Type B pancreatic cell (in vitro differentiated cells): ENCODE results near the gene YWHAG. TPM values are rescaled to one million over a fixed set of nuclear protein-coding genes. Genes with fewer than 3 reads are reported as not detected.

Experiments
- DNase-seq: peaks from one replicate; pipeline ENCODE4 v3.0.0; 2021; ENCODE audit warnings: mixed read lengths; ENCODE audit not compliant: unreplicated experiment; ENCODE audit errors: extremely low spot score
- H3K27ac Mint-ChIP-seq: 2 replicates; pipeline ENCODE4 v1.8.0; 2021; ENCODE audit warnings: mild to moderate bottlenecking, mixed read lengths
- H3K27me3 Mint-ChIP-seq: 2 replicates; pipeline ENCODE4 v1.8.0; 2021; ENCODE audit warnings: mixed read lengths
- H3K36me3 Mint-ChIP-seq: 2 replicates; pipeline ENCODE4 v1.8.0; 2021; ENCODE audit warnings: mixed read lengths
- H3K4me1 Mint-ChIP-seq: one replicate; pipeline ENCODE4 v1.8.0; 2021; ENCODE audit warnings: mixed read lengths; ENCODE audit not compliant: unreplicated experiment
- H3K4me3 Mint-ChIP-seq: 2 replicates; pipeline ENCODE4 v1.8.0; 2021; ENCODE audit warnings: mild to moderate bottlenecking, mixed read lengths
- H3K9me3 Mint-ChIP-seq: 2 replicates; pipeline ENCODE4 v1.8.0; 2021; ENCODE audit warnings: mixed read lengths
- CTCF ChIP-seq: fragments of 200-600 bp; sonication (generic); conservative IDR thresholded peaks from 2 replicates; pipeline ENCODE4 v1.5.0; 2021; ENCODE audit warnings: antibody characterized with exemption, mild to moderate bottlenecking
- total RNA-seq: library from RNA; stranded (reverse); gene quantifications from 2 replicates; pipeline ENCODE4 v1.2.1, GENCODE V29; 2021; ENCODE audit warnings: low replicate concordance

YWHAG gene
- total RNA-seq, 1 donor from 2014 or later: 140 TPM

GRCh38 chr7:76383089-76383944 is 24.5 kb upstream of the YWHAG start:
- no peak overlapping the region for H3K4me3 Mint-ChIP-seq
- no peaks in the 10 kb centered on the region for H3K27me3 Mint-ChIP-seq
- H3K27ac Mint-ChIP-seq: no peak overlapping the region
- H3K4me1 Mint-ChIP-seq: peaks cover 3% of the 10 kb centered on the region
- no peak for DNase-seq
- no peaks in the 10 kb centered on the region for H3K9me3 Mint-ChIP-seq
- no peaks in the 10 kb centered on the region for H3K36me3 Mint-ChIP-seq
- TF ChIP-seq CTCF: no peak

- H3K36me3 Mint-ChIP-seq: no peaks in the 10 kb centered on the region
Measured at GRCh38 chr7:76381814-76382213, 23.0 kb upstream of the YWHAG start.

GRCh38 chr7:76380623-76380966 is 21.8 kb upstream of the YWHAG start:
- Mint-ChIP-seq H3K27me3 (no peaks in the 10 kb centered on the region), H3K4me3 (peak overlapping the region; percentile 86), H3K27ac (peak overlapping the region; percentile 88), H3K9me3 (no peaks in the 10 kb centered on the region), H3K36me3 (no peaks in the 10 kb centered on the region), H3K4me1 (peaks cover 12% of the 10 kb centered on the region)
- no peak for TF ChIP-seq CTCF
- DNase-seq: no peak

More at GRCh38 chr7:76381814-76382213, 23.0 kb upstream of the YWHAG start:
- no peaks in the 10 kb centered on the region for H3K27me3 Mint-ChIP-seq
- DNase-seq: no peak
- no peaks in the 10 kb centered on the region for H3K9me3 Mint-ChIP-seq
- no peak overlapping the region for H3K27ac Mint-ChIP-seq
- H3K4me1 Mint-ChIP-seq: peaks cover 12% of the 10 kb centered on the region
- H3K4me3 Mint-ChIP-seq: no peak overlapping the region
- TF ChIP-seq CTCF: peak; percentile 48

- peaks cover 5% of the 10 kb centered on the region for H3K27me3 Mint-ChIP-seq
- no peaks in the 10 kb centered on the region for H3K36me3 Mint-ChIP-seq
- no peak for TF ChIP-seq CTCF
Measured at GRCh38 chr7:76377186-76377918, 18.6 kb upstream of the YWHAG start.

GRCh38 chr7:76375251-76375650 is 16.5 kb upstream of the YWHAG start:
- DNase-seq: no peak
- TF ChIP-seq CTCF: no peak
- Mint-ChIP-seq H3K4me3 (no peak overlapping the region), H3K36me3 (no peaks in the 10 kb centered on the region), H3K27ac (no peak overlapping the region), H3K27me3 (peaks cover 5% of the 10 kb centered on the region), H3K9me3 (peaks cover 4% of the 10 kb centered on the region), H3K4me1 (peaks cover 21% of the 10 kb centered on the region)

More at GRCh38 chr7:76377186-76377918, 18.6 kb upstream of the YWHAG start:
- Mint-ChIP-seq H3K4me3 (no peak overlapping the region), H3K4me1 (peaks cover 24% of the 10 kb centered on the region), H3K27ac (peak overlapping the region; percentile 56), H3K9me3 (peaks cover 4% of the 10 kb centered on the region)
- no peak for DNase-seq
